Body of pancreas (tissue), 4 donors: Measurements from ENCODE around the gene CDKN2D.
A peak's percentile ranks its signal among the peaks of the same experiment; 100 is the strongest.

Source experiments
- CTCF ChIP-seq, 7 experiments: fragments of 450-650 bp in 4 of 7; fragments of 200-600 bp in 3 of 7; sonication (generic) in 3 of 7; IDR thresholded peaks; one replicate each; pipeline ENCODE4 v1.5.1; 2016 to 2019; ENCODE audit warnings: antibody characterized with exemption in 7 of 7
- POLR2A ChIP-seq, 3 donors: fragments of 450-650 bp; IDR thresholded peaks; one replicate each; pipeline ENCODE4 v1.6.1; 2016; ENCODE audit warnings: antibody characterized with exemption in 3 of 3, mild to moderate bottlenecking in 2 of 3

GRCh38 chr19:10587022-10587838, 18.5 kb upstream of the CDKN2D start, which contains the start of gene AP1M2:
- TF ChIP-seq POLR2A (IDR thresholded peaks at IDR 0.05) (peak in 2 of 3 donors; percentile 34 to 35), CTCF (IDR thresholded peaks at IDR 0.05) (peak in 2 of 7 experiments; percentile 6 to 11)
